Measurements from ENCODE around the gene KRT2.

Gene KRT2

GRCh38 chr12:52646613-52647012 lies 5.4 kb downstream of the KRT2 start:
- Histone ChIP-seq H3K4me1 (ENCODE audit: control insufficient read depth in 2 of 2, insufficient read depth in 2 of 2, low read length in 2 of 2) (peaks cover 2 to 22% of the 10 kb centered on the region in 2 donors), H3K27me3 (ENCODE audit: control insufficient read depth in 2 of 2, insufficient read depth in 2 of 2, low read length in 2 of 2) (no peaks in the 10 kb centered on the region), H3K36me3 (ENCODE audit: control insufficient read depth in 2 of 2, insufficient read depth in 2 of 2, low read length in 2 of 2) (no peaks in the 10 kb centered on the region), H3K9me3 (ENCODE audit: control insufficient read depth in 2 of 2, low read length in 2 of 2) (no peaks in the 10 kb centered on the region), H3K27ac (ENCODE audit: low read depth in 2 of 2, low read length in 2 of 2) (no peak overlapping the region), H3K4me3 (ENCODE audit: low read length in 2 of 2) (no peak overlapping the region), H3K9ac (ENCODE audit: low read depth in 1 of 2, low read length in 2 of 2) (no peak overlapping the region)

DNA sequence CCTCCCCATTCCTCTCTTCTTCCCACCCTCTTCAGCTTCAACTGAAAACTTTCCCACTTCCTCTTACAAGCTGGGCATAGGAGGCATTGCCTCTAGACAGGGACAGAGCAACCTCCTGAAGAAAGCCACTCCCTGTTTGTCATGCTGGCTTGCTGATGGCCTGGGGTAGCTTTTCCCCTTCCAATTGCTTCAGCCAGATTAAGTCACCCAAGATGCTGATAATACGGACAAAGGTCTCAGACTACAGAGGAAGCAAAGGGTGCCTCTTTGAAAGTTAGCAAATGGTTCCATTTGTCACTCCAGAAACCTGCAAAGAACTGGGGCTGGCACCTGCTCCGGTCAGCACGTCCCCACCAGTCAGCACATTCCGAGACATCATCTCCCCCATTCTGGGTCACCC lies 6.0 kb downstream of the KRT2 start:
- Histone ChIP-seq H3K36me3 (ENCODE audit: control insufficient read depth in 2 of 2, insufficient read depth in 2 of 2, low read length in 2 of 2) (no peaks in the 10 kb centered on the region), H3K4me3 (ENCODE audit: low read length in 2 of 2) (no peak overlapping the region), H3K4me1 (ENCODE audit: control insufficient read depth in 2 of 2, insufficient read depth in 2 of 2, low read length in 2 of 2) (peaks cover 2 to 18% of the 10 kb centered on the region in 2 donors), H3K27me3 (ENCODE audit: control insufficient read depth in 2 of 2, insufficient read depth in 2 of 2, low read length in 2 of 2) (peaks cover 0 to 3% of the 10 kb centered on the region in 2 donors), H3K27ac (ENCODE audit: low read depth in 2 of 2, low read length in 2 of 2) (no peak overlapping the region), H3K9me3 (ENCODE audit: control insufficient read depth in 2 of 2, low read length in 2 of 2) (no peaks in the 10 kb centered on the region), H3K9ac (ENCODE audit: low read depth in 1 of 2, low read length in 2 of 2) (no peak overlapping the region)

DNA sequence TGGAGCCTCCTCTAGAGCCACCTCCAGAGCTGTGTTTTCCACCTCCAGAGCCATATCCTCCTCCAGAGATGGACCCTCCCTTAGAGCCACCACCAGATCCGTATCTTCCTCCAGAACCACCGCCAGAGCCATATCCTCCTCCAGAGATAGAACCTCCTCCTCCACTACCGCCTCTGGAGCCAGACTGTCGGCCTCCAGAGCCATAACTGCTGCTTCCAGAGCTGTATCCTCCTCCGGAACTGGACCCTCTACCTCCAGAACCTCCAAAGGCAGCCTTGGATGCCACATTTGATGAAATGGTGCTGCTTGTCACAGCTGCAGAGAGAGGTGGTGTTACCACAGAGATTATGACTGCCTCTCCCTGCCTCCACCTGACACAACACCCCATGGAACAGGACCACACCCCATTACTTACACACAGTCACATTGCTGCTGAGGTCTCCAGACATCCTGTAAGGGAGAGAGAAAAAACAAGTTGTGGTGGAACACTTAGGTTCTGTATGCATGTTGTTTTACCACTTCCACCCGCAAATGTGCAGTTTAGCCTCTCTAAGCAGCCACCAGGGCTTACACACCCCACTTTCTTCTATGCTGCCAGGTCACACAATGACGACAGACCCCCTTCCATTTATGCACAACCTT lies 6.8 kb downstream of the KRT2 start:
- Histone ChIP-seq H3K9me3 (ENCODE audit: control insufficient read depth in 2 of 2, low read length in 2 of 2) (no peaks in the 10 kb centered on the region), H3K9ac (ENCODE audit: low read depth in 1 of 2, low read length in 2 of 2) (no peak overlapping the region), H3K27ac (ENCODE audit: low read depth in 2 of 2, low read length in 2 of 2) (no peak overlapping the region), H3K27me3 (ENCODE audit: control insufficient read depth in 2 of 2, insufficient read depth in 2 of 2, low read length in 2 of 2) (peaks cover 0 to 3% of the 10 kb centered on the region in 2 donors), H3K4me3 (ENCODE audit: low read length in 2 of 2) (no peak overlapping the region), H3K36me3 (ENCODE audit: control insufficient read depth in 2 of 2, insufficient read depth in 2 of 2, low read length in 2 of 2) (no peaks in the 10 kb centered on the region), H3K4me1 (ENCODE audit: control insufficient read depth in 2 of 2, insufficient read depth in 2 of 2, low read length in 2 of 2) (peaks cover 2 to 11% of the 10 kb centered on the region in 2 donors)

- Histone ChIP-seq H3K4me1 (ENCODE audit: control insufficient read depth in 2 of 2, insufficient read depth in 2 of 2, low read length in 2 of 2) (peaks cover 2 to 9% of the 10 kb centered on the region in 2 donors), H3K9me3 (ENCODE audit: control insufficient read depth in 2 of 2, low read length in 2 of 2) (no peaks in the 10 kb centered on the region), H3K4me3 (ENCODE audit: low read length in 2 of 2) (no peak overlapping the region), H3K27ac (ENCODE audit: low read depth in 2 of 2, low read length in 2 of 2) (no peak overlapping the region), H3K27me3 (ENCODE audit: control insufficient read depth in 2 of 2, insufficient read depth in 2 of 2, low read length in 2 of 2) (peaks cover 0 to 3% of the 10 kb centered on the region in 2 donors), H3K36me3 (ENCODE audit: control insufficient read depth in 2 of 2, insufficient read depth in 2 of 2, low read length in 2 of 2) (no peaks in the 10 kb centered on the region), H3K9ac (ENCODE audit: low read depth in 1 of 2, low read length in 2 of 2) (no peak overlapping the region)
Measured at GRCh38 chr12:52644078-52644415, 8.0 kb downstream of the KRT2 start.

GRCh38 chr12:52643233-52644077 lies 8.6 kb downstream of the KRT2 start:
- peaks cover 2 to 9% of the 10 kb centered on the region in 2 donors for H3K4me1 ChIP-seq (ENCODE audit: control insufficient read depth in 2 of 2, insufficient read depth in 2 of 2, low read length in 2 of 2)
- H3K9me3 ChIP-seq (ENCODE audit: control insufficient read depth in 2 of 2, low read length in 2 of 2) = no peaks in the 10 kb centered on the region
- peaks cover 0 to 3% of the 10 kb centered on the region in 2 donors for H3K27me3 ChIP-seq (ENCODE audit: control insufficient read depth in 2 of 2, insufficient read depth in 2 of 2, low read length in 2 of 2)
- no peaks in the 10 kb centered on the region for H3K36me3 ChIP-seq (ENCODE audit: control insufficient read depth in 2 of 2, insufficient read depth in 2 of 2, low read length in 2 of 2)
- no peak overlapping the region for H3K4me3 ChIP-seq (ENCODE audit: low read length in 2 of 2)
- H3K27ac ChIP-seq (ENCODE audit: low read depth in 2 of 2, low read length in 2 of 2) = no peak overlapping the region
- no peak overlapping the region for H3K9ac ChIP-seq (ENCODE audit: low read depth in 1 of 2, low read length in 2 of 2)

DNA sequence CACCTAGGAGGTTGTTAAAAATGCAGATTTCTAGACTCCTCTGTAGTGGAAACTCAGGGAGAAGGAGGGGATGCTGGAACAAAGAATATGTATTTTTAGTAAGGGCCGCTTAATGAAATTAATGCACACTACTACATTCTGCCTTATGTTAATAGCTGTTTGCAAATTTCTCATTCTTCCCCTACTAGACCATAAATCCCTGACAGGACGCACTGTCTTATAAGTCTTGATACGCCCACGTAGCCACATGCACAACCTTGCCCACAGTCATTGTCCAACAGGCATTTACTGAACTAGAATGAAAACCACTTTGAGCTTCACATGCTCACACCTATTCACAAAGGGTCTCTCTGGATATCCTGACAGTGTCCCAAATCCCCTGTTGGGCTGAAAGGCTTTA lies 10.5 kb downstream of the KRT2 start:
- no peaks in the 10 kb centered on the region for H3K9me3 ChIP-seq (ENCODE audit: control insufficient read depth in 2 of 2, low read length in 2 of 2)
- H3K27ac ChIP-seq (ENCODE audit: low read depth in 2 of 2, low read length in 2 of 2) = no peak overlapping the region
- peaks cover 0 to 3% of the 10 kb centered on the region in 2 donors for H3K27me3 ChIP-seq (ENCODE audit: control insufficient read depth in 2 of 2, insufficient read depth in 2 of 2, low read length in 2 of 2)
- H3K9ac ChIP-seq (ENCODE audit: low read depth in 1 of 2, low read length in 2 of 2) = no peak overlapping the region
- no peaks in the 10 kb centered on the region for H3K36me3 ChIP-seq (ENCODE audit: control insufficient read depth in 2 of 2, insufficient read depth in 2 of 2, low read length in 2 of 2)
- H3K4me1 ChIP-seq (ENCODE audit: control insufficient read depth in 2 of 2, insufficient read depth in 2 of 2, low read length in 2 of 2) = peaks cover 2 to 9% of the 10 kb centered on the region in 2 donors
- no peak overlapping the region for H3K4me3 ChIP-seq (ENCODE audit: low read length in 2 of 2)

GRCh38 chr12:52637299-52637698 lies 14.7 kb downstream of the KRT2 start:
- Histone ChIP-seq H3K4me1 (ENCODE audit: control insufficient read depth in 2 of 2, insufficient read depth in 2 of 2, low read length in 2 of 2) (no peaks in the 10 kb centered on the region), H3K4me3 (ENCODE audit: low read length in 2 of 2) (no peak overlapping the region), H3K9me3 (ENCODE audit: control insufficient read depth in 2 of 2, low read length in 2 of 2) (no peaks in the 10 kb centered on the region), H3K9ac (ENCODE audit: low read depth in 1 of 2, low read length in 2 of 2) (no peak overlapping the region), H3K36me3 (ENCODE audit: control insufficient read depth in 2 of 2, insufficient read depth in 2 of 2, low read length in 2 of 2) (no peaks in the 10 kb centered on the region), H3K27me3 (ENCODE audit: control insufficient read depth in 2 of 2, insufficient read depth in 2 of 2, low read length in 2 of 2) (peaks cover 0 to 7% of the 10 kb centered on the region in 2 donors), H3K27ac (ENCODE audit: low read depth in 2 of 2, low read length in 2 of 2) (no peak overlapping the region)

- H3K4me1 ChIP-seq (ENCODE audit: control insufficient read depth in 2 of 2, insufficient read depth in 2 of 2, low read length in 2 of 2) = no peaks in the 10 kb centered on the region
- peaks cover 0 to 7% of the 10 kb centered on the region in 2 donors for H3K27me3 ChIP-seq (ENCODE audit: control insufficient read depth in 2 of 2, insufficient read depth in 2 of 2, low read length in 2 of 2)
- no peaks in the 10 kb centered on the region for H3K36me3 ChIP-seq (ENCODE audit: control insufficient read depth in 2 of 2, insufficient read depth in 2 of 2, low read length in 2 of 2)
- H3K27ac ChIP-seq (ENCODE audit: low read depth in 2 of 2, low read length in 2 of 2) = no peak overlapping the region
- no peaks in the 10 kb centered on the region for H3K9me3 ChIP-seq (ENCODE audit: control insufficient read depth in 2 of 2, low read length in 2 of 2)
- no peak overlapping the region for H3K4me3 ChIP-seq (ENCODE audit: low read length in 2 of 2)
- H3K9ac ChIP-seq (ENCODE audit: low read depth in 1 of 2, low read length in 2 of 2) = no peak overlapping the region
Measured at GRCh38 chr12:52636592-52637258, 15.3 kb downstream of the KRT2 start.

- H3K9me3 ChIP-seq (ENCODE audit: control insufficient read depth in 2 of 2, low read length in 2 of 2) = no peaks in the 10 kb centered on the region
- H3K9ac ChIP-seq (ENCODE audit: low read depth in 1 of 2, low read length in 2 of 2) = no peak overlapping the region
- no peak overlapping the region for H3K4me3 ChIP-seq (ENCODE audit: low read length in 2 of 2)
- no peak overlapping the region for H3K27ac ChIP-seq (ENCODE audit: low read depth in 2 of 2, low read length in 2 of 2)
- H3K4me1 ChIP-seq (ENCODE audit: control insufficient read depth in 2 of 2, insufficient read depth in 2 of 2, low read length in 2 of 2) = no peaks in the 10 kb centered on the region
- no peaks in the 10 kb centered on the region for H3K36me3 ChIP-seq (ENCODE audit: control insufficient read depth in 2 of 2, insufficient read depth in 2 of 2, low read length in 2 of 2)
- H3K27me3 ChIP-seq (ENCODE audit: control insufficient read depth in 2 of 2, insufficient read depth in 2 of 2, low read length in 2 of 2) = peaks cover 0 to 7% of the 10 kb centered on the region in 2 donors
Measured at GRCh38 chr12:52636189-52636588, 15.8 kb downstream of the KRT2 start.

Measured in mucosa of rectum (tissue), 2 donors.